Measurements from ENCODE around the gene UBAP1L.
"Not testable (repeated sequence)": the region's sequence is repeated elsewhere in the genome, so short reads cannot be mapped to it uniquely, and the experiment has no call there.

UBAP1L gene

DNA sequence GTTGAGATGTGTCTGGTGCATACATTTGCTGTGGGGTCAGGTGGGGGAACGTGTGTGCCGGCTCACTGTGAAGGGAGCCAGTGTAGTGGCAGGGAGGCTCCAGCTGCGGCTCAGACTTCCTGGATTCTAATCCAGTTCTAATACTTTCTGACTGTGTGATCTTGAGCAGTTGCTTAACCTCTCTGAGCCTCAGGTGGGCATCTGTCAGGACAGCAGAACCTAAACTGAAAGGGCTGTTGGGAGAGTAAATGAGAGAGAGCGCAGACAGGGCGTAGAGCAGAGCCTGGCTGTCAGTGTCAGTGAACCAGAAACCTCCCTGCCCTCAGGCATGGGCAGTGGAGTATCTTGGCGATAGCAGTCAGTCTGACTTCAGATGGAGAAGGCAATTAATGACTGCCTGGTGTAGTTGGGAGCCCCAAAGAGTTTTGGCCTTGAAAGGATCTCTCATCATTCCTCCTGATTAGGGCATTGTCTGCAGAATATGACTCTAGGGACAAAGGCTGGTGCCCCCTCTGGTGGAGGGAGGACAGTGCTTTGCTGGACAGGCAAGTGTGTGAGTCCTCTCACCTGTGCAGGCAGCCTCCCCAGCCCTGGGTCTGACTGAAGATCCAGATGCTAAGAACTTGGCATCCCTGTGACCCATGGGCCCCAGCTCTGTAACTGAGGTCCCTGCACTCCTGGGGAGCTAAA is 28.9 kb downstream of the UBAP1L start:
- FAIRE-seq (no peak), DNase-seq (ENCODE audit: extremely low spot score, insufficient read length, low read depth) (no peak)

DNA sequence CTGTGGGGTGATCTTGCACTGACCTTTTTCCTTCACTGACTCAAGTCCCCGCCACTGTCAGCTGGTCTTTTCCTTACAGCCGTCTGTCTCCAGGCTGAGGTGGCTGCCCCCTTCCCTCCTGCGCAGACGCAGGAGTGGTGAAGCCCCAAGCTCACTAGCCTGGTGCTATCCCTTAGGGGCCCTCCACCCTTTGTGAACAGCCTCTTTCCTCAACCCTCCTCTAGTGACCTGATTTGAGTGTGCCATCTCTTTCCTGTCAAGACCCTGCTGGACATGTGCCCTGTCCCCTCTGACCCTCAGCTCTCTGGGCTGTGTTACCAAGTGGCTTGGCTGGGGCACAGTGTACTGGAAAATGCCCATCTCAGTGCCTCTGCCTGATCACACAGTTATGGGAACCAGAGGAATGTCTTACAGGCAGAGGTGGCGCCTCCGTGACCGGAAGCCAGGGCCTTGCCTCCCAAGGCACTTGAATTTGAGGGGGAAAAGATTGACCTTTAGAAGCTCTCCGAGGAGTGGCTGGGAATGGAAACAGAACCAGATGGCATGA is 29.7 kb downstream of the UBAP1L start:
- FAIRE-seq (no peak), DNase-seq (ENCODE audit: extremely low spot score, insufficient read length, low read depth) (no peak)

DNA sequence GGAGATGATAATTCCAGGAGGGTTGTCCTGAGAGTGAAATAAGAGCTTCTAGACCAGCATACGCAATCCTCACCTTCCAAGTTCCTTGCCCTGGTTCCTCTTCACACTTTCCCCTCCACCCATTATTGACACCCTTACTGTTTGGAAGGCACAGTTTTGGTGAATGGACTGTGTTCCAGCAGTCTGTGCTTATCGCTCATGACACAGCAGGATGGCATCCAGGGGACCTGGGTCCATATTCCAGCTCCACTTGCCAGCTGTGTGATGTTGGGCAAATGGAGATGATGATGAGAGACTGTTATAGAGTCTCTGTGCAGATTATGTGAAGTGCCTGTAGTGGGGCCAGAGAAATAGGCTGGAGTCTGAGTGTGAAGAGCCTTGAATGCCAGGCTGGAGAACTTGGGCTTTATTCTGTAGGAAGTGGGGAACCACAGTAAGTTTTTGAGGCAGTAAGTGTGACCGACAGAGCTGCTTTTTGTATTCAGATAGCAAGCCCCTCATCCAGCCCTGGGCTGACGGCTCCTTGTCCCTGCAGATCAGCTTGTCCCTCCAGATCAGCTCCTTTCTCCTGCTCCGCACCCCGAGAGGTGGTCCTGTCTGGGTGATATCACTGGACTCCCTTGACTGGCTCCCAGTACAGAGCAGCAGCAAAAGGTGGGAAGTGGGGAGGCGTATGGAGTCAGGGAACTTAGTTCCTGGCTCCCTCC is 30.3 kb downstream of the UBAP1L start:
- FAIRE-seq (no peak), DNase-seq (ENCODE audit: extremely low spot score, insufficient read length, low read depth) (no peak)

DNA sequence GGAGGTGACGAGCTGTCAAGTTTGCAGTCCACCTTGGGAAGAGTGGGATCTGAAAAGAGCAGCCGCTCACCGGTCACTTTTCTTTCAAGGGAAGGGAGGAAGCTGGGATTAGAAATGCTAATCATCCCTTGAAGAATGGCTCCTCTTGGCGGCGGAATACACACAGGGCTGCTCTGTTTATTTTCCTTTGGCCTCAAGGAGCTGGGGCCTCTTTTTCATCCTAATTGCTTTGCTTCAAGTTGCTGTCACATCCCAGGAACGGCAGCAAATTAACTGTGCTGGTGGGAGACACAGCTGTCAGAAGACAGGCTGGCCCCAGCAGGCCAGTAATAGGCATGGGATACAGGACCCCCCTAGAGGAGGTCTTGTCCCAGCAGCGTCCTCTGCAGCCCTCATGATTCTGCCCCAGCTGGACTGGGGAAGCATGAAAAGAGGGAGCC is 31.7 kb downstream of the UBAP1L start:
- no peak for DNase-seq (ENCODE audit: extremely low spot score, insufficient read length, low read depth)
- no peak for FAIRE-seq

DNA sequence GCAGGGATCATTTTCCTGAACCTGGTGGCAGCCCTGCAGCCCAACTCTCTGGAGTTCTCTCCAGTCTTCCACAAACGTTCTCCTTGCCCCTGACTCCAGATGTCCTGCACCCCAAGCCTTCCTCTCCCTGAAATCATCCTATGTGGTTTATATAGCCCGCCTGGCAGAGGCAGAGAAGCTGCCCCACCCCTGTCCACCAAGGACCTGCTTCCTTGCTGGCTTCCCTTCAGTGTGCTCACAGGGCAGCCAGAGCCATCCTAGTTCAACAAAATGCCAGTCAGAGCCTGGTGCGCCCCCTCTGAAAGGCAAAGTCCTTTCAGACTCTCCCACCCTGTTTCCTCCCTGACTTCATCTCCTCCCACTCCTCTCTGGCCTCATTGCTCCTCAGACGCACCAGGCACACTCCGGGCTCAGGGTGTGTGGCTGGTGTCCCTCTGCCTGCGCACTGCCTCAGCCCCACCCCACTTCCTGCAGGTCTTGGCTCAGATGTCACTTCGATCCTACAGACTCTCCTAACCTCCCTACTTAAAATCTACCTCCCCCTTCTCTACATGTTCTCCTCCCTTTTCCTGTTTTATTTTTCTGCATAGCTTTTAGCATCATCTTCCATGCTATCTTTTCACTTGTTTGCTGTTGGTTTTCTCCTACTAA is 32.6 kb downstream of the UBAP1L start:
- DNase-seq (ENCODE audit: extremely low spot score, insufficient read length, low read depth), result no peak
- FAIRE-seq, result no peak

DNA sequence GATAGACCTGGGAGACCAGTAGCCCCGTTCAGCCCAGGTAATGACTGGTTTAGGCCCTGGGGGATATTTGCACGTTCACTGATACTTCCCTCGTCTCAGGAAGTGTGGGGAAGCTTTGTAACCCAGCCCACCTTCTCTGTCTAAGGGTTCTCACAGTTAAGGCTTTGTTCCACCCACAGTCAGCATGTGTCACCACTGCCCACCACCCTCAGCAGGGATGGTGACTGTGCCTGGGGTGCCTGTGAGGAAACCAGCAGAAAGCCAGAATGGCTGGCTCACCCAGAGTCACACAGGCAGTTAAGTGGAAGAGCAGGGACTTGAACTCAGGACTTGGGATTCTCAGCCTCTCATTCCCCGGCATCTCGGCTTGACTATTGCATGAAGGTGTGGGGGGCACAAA is 33.2 kb downstream of the UBAP1L start:
- DNase-seq (ENCODE audit: extremely low spot score, insufficient read length, low read depth) (no peak), FAIRE-seq (no peak)

DNA sequence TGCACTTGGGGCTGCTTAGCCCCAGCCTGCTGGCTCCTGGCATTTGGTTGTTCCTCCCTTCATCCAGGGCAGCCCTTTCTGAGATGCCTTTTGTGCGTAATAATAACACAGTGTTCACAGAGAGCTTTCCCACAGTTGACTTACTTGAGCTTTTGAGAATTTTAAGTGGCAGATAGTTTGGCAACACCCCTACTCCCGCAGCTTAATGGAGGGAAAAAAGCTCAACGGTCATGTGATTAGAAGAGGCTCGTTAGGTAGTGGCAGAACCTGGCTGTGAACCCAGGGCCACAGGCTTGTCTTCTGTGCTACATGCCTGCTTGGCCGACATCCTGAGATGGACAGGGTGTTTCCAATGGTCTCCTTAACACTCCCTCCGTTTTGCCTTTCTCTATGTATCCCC is 33.7 kb downstream of the UBAP1L start:
- FAIRE-seq (no peak), DNase-seq (ENCODE audit: extremely low spot score, insufficient read length, low read depth) (no peak)

DNA sequence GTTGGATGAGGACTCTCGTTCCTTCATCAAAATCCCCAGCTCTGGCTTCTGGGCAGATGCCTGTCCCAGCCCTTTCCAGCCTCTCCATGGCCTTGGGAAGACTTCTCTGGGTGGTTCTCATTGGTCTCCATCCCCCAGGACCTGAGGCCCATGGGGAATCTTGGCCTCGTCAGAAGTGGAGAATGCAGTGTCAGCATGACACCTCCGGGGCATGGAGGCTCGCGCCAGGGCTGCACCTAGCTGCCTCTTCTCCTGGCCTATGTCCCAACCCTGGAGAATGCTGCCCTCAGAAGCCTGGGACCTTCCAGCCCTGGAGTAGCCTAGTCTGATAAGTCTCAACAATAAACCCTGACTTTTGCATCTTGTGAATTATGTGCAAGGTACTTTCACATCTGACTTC is 35.4 kb downstream of the UBAP1L start:
- DNase-seq (ENCODE audit: extremely low spot score, insufficient read length, low read depth), result no peak
- FAIRE-seq, result no peak

DNA sequence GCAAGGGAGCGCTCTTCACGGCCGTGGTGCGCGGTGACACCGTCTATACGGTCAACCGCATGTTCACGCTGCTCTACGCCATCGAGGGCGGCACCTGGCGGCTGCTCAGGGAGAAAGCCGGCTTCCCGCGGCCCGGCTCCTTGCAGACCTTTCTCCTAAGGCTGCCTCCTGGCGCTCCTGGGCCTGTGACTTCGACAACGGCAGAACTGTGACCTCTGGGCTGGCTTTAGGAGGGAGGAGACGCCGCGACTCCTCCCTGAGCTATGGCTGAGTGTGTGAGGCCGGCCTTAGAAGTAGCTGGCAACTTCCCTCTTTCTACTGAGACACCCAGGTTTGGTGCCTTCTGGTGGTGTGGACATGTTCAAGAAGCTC is 37.0 kb downstream of the UBAP1L start:
- DNase-seq (ENCODE audit: extremely low spot score, insufficient read length, low read depth), result no peak

DNA sequence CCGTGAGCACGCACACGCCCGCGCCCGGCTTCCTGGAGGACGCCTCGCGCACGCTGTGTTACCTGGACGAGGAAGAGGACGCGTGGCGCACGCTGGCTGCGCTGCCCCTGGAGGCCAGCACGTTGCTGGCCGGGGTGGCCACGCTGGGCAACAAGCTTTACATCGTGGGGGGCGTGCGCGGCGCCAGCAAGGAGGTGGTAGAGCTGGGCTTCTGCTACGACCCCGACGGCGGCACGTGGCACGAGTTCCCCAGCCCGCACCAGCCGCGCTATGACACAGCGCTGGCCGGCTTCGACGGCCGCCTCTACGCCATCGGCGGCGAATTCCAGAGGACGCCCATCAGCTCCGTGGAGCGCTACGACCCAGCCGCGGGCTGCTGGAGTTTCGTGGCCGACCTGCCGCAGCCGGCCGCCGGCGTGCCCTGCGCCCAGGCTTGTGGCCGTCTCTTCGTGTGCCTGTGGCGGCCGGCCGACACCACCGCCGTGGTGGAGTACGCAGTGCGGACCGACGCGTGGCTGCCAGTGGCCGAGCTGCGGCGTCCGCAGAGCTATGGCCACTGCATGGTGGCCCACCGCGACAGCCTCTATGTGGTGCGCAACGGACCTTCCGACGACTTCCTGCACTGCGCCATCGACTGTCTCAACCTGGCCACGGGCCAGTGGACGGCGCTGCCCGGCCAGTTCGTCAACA is 37.6 kb downstream of the UBAP1L start:
- DNase-seq (ENCODE audit: extremely low spot score, insufficient read length, low read depth) (no peak), FAIRE-seq (no peak)

More for the DNA sequence above, 37.0 kb downstream of the UBAP1L start:
- no peak for FAIRE-seq

DNA sequence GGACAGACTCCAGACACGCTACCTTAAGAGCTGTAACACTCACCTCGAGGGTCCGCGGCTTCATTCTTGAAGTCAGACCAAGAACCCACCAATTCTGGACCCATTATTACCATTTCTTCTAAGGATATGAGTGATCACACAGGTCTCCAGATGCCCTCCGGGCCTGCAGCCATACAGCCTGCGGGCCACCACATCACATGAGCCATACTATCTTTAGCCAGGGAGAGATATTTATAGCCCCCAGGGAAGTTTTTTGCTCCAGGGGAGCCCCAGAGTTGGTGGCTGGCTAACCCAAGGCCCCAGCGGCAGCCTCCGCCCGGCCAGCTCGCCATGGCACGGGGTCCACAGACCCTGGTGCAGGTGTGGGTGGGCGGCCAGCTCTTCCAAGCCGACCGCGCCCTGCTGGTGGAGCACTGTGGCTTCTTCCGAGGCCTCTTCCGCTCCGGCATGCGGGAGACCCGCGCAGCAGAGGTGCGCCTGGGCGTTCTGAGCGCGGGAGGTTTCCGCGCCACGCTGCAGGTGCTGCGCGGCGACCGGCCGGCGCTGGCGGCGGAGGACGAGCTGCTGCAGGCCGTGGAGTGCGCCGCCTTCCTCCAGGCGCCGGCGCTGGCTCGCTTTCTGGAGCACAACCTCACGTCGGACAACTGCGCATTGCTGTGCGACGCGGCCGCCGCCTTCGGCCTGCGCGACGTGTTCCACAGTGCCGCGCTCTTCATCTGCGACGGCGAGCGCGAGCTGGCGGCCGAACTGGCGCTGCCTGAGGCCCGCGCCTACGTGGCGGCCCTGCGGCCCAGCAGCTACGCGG is 38.3 kb downstream of the UBAP1L start, which contains the start of gene KBTBD13:
Gene KBTBD13, plus strand, starts transcription at position 261 of the 805 bp plus-strand sequence. Its CDS starts 70 bp downstream, at position 331.
- DNase-seq (ENCODE audit: extremely low spot score, insufficient read length, low read depth) (no peak), FAIRE-seq (no peak)

DNA sequence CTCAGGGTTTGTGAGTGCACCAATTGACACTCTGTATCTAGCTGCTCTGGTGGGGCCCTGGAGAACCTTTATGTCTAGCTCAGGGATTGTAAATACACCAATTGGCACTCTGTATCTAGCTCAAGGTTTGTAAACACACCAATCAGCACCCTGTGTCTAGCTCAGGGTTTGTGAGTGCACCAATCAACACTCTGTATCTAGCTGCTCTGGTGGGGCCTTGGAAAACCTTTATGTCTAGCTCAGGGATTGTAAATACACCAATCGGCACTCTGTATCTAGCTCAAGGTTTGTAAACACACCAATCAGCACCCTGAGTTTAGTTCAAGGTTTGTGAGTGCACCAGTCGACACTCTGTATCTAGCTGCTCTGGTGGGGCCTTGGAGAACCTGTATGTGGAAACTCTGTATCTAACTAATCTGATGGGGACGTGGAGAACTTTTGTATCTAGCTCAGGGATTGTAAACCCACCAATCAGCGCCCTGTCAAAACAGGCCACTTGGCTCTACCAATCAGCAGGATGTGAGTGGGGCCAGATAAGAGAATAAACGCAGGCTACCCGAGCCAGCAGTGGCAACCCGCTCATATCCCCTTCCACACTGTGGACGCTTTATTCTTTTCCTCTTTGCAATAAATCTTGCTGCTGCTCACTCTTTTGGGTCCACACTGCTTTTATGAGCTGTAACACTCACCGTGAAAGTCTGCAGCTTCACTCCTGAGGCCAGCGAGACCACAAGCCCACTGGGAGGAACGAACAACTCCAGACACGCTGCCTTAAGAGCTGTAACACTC is 39.2 kb downstream of the UBAP1L start:
- FAIRE-seq; DNase-seq (ENCODE audit: extremely low spot score, insufficient read length, low read depth): not testable (repeated sequence)

DNA sequence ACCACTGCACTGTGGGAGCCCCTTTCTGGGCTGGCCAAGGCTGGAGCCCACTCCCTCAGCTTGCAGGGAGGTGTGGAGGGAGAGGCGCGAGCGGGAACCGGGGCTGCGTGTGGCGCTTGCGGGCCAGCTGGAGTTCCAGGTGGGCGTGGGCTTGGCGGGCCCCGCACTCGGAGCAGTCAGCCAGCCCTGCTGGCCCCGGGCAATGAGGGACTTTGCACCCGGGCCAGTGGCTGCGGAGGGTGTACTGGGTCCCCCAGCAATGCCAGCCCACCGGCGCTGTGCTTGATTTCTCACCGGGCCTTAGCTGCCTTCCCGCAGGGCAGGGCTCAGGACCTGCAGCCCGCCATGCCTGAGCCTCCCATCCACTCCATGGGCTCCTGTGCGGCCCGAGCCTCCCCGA is 40.1 kb downstream of the UBAP1L start:
- DNase-seq (ENCODE audit: extremely low spot score, insufficient read length, low read depth); FAIRE-seq: not testable (repeated sequence)

DNA sequence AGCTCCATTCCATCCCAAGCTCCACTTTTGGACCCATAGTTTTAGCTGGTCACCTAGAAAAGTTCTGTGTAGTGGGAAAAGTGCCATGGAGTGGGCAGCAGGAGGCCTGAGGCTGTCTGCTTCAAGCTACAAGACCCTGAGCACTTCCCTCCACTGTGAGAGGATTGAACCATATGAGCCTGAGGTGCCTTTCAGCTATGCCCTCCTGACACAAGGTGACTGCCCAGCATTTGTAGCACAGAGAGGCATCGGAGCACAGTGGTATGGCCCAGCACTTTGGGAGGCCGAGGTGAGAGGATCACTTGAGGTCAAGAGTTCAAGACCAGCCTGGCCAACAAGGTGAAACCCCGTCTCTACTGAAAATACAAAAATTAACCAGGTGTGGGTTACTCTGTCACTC is 42.4 kb downstream of the UBAP1L start:
- DNase-seq (ENCODE audit: extremely low spot score, insufficient read length, low read depth), result no peak
- peak; percentile 52 for FAIRE-seq

DNA sequence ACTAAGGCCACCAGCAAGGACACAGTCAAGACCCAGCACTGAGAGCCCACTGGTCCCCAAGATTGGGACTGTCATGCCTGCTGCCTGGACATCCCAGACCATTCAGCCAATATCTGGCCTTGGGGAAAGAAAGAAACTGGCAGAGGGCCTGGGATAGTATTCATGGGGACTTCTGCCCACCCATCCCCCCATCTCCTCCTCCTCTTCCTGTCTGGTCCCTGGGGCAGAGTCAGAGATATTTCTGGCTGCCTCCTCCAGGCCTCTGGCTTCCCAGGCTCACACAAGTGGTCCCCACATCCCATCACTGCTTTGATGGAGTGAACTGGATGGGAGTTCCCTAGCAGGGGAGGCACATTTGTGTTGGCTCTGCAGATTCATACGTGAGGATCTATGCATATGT is 43.0 kb downstream of the UBAP1L start:
- DNase-seq (ENCODE audit: extremely low spot score, insufficient read length, low read depth) (no peak), FAIRE-seq (no peak)

DNA sequence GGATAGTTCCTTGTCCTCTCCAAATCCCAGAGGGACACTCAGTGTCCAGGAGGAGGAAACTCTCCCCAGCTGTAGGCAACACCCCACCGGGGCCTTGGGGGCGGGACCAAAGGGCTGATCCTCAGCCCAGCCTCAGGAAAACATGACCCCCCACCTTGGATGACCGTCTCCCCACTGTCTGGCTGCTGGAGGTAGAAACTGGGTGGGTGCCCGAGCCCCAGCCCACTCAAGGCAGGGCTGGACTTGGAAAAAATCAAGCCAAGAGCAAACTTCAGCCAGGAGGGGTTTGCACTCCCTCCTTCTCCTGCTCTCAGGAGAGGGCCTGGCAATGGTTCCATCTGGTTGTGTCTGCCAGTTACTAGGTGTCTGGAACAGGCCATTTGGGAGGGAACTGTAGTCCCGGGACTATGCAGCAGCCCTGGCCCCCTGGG is 43.6 kb downstream of the UBAP1L start:
- DNase-seq (ENCODE audit: extremely low spot score, insufficient read length, low read depth) (no peak), FAIRE-seq (no peak)

DNA sequence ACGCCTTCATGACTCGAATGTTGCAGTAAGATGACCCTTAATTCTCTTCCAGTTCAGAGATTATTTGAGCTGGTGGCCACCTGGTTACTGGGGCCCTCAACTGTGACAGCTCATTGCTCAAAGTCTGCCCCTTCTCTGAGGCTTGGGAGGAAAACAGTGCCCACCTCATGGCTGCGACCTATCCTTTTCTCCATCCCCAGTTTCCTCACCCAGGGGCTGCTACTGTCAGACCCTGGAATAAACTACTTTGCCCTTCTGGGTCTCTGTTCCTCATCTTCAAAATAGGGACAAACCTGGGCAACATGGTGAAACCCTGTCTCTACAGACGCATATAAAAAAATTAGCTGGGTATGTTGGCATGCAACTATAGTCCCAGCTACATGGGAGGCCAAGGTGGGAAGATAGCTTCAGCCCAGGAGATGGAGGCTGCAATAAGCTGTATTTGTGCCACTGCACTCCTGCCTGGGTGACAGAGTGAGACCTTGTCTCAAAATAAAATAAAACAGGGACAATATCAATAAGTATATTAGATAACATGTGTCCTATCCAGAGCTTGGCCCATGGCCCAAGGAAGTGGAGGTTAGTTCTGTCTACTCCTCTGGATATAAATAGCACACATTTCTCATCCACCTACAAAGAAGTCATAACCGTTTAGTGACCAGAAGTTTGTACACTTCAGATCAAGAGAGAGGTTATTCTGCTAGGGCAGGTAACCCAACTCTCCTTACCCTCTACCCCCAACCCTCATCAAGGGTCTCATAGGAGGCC is 45.0 kb downstream of the UBAP1L start:
- DNase-seq (ENCODE audit: extremely low spot score, insufficient read length, low read depth) (no peak), FAIRE-seq (no peak)

DNA sequence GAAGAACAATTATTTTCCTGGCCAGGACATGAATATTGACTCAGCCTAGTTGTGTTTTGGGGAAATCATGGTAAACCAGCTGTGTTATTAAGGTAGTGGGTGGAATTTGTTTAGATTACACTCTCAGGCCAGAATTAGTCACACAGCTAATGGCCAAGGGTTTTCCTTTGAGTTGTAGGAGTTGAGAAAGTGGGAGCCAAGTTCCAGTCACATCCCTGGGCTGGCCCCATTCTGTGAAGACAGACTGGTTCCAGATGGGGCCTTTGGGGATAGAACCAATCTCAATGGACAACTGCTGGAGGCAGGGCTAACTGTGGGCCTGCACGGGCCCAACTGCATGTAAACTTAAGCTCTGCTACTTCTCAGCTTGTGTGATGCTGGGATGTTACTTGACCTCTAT is 45.8 kb downstream of the UBAP1L start:
- FAIRE-seq (no peak), DNase-seq (ENCODE audit: extremely low spot score, insufficient read length, low read depth) (no peak)
